GM19099 (cell line): ENCODE measurements around the gene PSMG1.

Source experiments
- POLR2A ChIP-seq: IDR thresholded peaks from 3 replicates; pipeline ENCODE4 v1.6.1; 2011; ENCODE audit warnings: low read depth; ENCODE audit not compliant: insufficient read length; ENCODE audit errors: extremely low read depth

PSMG1 gene

GRCh38 chr21:39180429-39181019, 2.7 kb downstream of the PSMG1 start:
- TF ChIP-seq POLR2A: no peak

- TF ChIP-seq POLR2A: no peak
These were observed 4.8 kb downstream of the PSMG1 start for GRCh38 chr21:39178421-39178820.

DNA sequence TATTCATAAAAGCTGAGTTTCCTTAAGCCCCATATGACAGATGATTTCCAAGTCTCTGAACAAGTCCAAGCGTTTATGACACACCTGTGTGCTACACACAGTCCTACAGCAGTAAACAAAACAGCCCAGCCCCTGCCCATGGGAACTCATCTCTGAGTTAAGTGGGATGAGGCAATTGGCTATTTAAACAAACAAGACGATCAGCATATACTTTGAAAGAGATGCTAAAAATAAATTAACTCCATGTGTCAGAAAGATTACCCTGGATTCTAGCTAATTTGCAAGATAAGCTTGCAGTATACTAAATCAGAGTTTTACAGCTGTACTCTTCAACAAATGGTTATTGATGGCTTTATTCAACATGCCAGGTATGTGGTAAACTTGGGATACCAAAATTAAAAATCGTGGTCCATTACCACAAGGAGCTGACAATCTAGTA, 7.0 kb downstream of the PSMG1 start:
- no peak for TF ChIP-seq POLR2A

DNA sequence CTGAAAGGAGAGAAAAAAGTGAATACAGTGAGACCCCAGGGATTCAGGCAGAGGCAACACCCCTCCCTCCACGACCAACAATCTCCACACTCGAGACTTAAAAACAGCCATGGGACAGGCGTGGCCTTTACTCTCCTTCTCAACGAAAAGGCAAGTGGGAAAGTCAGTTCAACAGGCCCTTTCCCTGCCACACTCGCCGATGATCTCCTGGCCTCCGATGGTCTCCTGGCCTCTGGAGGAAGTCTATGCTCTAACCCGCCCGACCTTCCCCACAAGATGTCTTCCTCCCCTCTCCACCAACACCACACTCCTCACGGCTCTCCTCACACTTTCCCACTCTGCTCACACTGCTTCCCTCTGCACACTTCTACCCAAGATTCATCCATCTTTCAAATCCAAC, 7.6 kb downstream of the PSMG1 start:
- TF ChIP-seq POLR2A: no peak

GRCh38 chr21:39175154-39175553, 8.1 kb downstream of the PSMG1 start:
- TF ChIP-seq POLR2A: no peak

DNA sequence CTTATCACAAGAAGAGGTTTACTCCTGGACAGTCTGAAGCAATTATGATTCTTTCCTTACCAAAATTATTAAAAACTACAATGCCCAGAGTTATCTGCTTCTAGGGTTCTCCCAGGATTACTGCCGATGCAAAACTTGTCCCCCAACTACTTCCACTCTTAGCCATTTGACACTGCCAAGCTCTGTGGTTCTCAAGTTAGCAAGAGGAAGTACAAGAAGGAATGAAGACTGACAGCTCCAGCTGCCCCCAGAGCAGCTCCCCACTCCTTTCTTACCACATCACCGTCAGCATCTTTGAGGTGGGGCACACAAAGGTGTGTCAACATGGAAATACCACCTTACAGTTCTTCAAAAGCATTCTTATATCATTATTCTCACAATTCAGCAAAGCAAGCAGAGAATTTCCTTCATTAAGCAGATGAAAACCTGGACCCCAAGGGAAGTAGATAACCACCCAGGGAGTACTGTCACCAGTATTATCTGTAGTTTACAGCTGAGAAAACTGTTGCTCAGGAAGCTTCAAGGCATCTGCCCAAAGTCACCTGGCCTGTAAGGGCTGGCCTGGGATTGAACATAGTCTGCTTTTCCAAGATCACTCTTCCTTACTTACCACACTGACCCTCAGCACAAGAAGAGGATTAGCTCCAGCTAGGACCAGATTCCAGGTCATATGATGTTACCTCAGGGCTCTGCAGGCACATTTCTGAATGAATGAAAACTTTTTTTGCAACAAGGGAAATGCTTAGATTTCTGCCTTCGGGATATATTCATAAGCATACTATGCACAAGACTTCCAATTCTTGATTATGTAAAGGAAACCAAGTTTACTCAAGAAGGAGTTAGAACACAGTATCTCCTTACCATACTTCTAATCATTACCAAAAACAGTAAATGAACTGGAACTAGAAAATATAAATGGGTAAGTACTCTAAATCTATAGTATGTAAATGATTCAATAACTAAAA, 9.3 kb downstream of the PSMG1 start:
- TF ChIP-seq POLR2A: no peak

- TF ChIP-seq POLR2A: no peak
These were observed 13.3 kb downstream of the PSMG1 start for GRCh38 chr21:39169906-39170305.

- no peak for TF ChIP-seq POLR2A
These were observed 14.5 kb downstream of the PSMG1 start for GRCh38 chr21:39168800-39169199.

DNA sequence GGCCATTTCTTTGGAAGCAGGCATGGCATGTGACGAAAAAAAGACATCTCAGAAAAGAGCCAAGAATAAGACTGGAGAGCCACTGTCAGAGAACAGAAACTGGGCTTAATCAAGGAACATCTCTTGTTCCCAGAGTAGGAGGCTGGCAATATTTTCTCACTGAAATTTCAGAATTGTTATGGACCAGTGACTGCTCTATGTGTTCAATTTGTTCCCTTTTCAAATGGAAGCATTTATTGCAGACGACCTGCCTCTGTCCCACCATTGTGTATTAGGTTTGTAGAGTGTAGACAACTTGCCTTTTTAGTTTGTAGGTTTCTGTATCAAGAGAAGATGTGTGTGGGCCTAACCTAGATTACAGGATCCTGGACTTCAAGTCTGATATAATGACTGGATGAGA, 18.7 kb downstream of the PSMG1 start:
- no peak for TF ChIP-seq POLR2A

GRCh38 chr21:39161064-39161463, 22.2 kb downstream of the PSMG1 start:
- TF ChIP-seq POLR2A: no peak

DNA sequence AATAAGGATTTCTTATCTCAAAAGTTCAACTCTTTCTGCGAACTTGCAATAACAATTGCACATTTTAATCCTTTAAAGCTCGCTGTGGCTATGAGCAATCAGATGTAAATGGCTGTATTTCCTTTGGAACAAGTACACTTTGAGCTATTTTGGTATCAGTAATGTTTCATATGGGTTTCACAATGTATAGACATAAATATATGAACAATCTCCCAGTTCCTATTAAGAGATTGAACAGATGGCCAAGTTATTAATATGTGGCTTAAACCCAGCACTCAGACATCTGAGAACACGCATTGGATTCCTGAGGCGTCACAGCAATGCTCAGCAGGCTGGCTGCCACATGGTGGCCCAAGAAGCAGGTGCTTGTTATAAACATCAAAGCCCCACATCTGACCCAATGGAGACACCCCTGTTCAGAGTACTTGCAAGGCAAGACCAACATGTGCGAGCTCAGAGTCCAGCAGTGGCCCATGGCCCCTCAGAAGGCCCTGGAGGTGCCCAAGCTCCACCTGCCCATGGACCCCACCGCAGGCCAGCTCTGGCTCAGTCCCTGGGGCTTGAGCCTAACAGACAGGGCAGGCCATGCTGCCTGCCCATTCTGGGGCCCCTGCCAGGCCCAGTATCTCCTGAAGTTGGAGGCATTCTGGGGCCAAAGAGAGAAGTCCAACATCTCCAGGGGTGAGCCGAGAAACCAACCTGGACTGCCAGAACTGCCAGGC, 23.7 kb downstream of the PSMG1 start:
- TF ChIP-seq POLR2A: no peak

- no peak for TF ChIP-seq POLR2A
These were observed 27.2 kb downstream of the PSMG1 start for GRCh38 chr21:39156024-39156423.

- TF ChIP-seq POLR2A: no peak
These were observed 27.7 kb downstream of the PSMG1 start for GRCh38 chr21:39155578-39155977.

- no peak for TF ChIP-seq POLR2A
These were observed 29.4 kb downstream of the PSMG1 start for GRCh38 chr21:39153842-39154241.

GRCh38 chr21:39153373-39153772, 29.9 kb downstream of the PSMG1 start:
- TF ChIP-seq POLR2A: no peak
